Measurements from ENCODE around the gene TRIM32. TPM values are rescaled to one million over a fixed set of nuclear protein-coding genes. Genes with fewer than 3 reads are reported as not detected.
A peak's percentile ranks its signal among the peaks of the same experiment; 100 is the strongest.
"Not testable (repeated sequence)": the region's sequence is repeated elsewhere in the genome, so short reads cannot be mapped to it uniquely, and the experiment has no call there.

TRIM32 gene
- total RNA-seq, 3 donors from 2014 or later = 11.8 to 21.5 (median 20.0) TPM

DNA sequence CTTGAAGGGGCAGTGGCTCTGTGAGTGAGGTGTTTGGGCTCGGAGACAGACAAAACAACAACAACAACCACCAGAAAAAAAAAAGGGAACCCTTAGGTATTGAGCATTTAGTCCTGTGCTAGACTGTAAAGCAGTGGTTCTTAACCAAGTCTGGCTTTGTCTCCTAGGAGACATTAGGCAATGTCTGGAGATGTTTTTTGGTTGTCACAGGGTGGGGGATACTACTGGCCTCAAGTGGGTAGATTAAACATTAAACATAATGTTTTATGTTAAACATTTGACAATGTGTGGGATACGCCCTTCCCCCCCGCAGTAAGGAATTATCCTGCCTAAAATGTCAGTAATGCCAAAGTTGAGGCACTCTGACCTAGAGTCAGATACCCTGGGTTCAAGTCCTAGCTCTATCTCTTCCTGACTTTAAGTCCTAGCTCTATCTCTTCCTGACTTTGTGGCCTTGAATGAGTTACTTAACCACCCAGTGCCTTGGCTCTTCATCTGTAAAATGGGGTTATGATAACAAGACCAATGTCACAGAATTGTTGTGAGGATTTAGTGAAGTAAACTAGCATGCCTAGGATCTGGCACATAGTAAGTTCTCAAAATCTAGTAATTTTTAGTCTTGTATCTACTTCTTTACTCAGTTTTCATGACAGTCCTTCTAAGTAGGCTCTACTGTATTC is 1.8 kb downstream of the TRIM32 start:
- DNase-seq = no peak
- no peaks in the 10 kb centered on the region for H3K36me3 ChIP-seq (ENCODE audit: low read depth)
- intact Hi-C loops (cut with DNase I, micrococcal nuclease) = no loop called here
- H3K9me3 ChIP-seq = no peaks in the 10 kb centered on the region
- TF ChIP-seq, protein P1, sequence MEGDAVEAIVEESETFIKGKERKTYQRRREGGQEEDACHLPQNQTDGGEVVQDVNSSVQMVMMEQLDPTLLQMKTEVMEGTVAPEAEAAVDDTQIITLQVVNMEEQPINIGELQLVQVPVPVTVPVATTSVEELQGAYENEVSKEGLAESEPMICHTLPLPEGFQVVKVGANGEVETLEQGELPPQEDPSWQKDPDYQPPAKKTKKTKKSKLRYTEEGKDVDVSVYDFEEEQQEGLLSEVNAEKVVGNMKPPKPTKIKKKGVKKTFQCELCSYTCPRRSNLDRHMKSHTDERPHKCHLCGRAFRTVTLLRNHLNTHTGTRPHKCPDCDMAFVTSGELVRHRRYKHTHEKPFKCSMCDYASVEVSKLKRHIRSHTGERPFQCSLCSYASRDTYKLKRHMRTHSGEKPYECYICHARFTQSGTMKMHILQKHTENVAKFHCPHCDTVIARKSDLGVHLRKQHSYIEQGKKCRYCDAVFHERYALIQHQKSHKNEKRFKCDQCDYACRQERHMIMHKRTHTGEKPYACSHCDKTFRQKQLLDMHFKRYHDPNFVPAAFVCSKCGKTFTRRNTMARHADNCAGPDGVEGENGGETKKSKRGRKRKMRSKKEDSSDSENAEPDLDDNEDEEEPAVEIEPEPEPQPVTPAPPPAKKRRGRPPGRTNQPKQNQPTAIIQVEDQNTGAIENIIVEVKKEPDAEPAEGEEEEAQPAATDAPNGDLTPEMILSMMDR (IDR thresholded peaks at IDR 0.05) = no peak
- peaks cover 45% of the 10 kb centered on the region for H3K4me1 ChIP-seq (ENCODE audit: low read depth)
- H3K4me3 ChIP-seq = no peak overlapping the region
- no peak for ATAC-seq

DNA sequence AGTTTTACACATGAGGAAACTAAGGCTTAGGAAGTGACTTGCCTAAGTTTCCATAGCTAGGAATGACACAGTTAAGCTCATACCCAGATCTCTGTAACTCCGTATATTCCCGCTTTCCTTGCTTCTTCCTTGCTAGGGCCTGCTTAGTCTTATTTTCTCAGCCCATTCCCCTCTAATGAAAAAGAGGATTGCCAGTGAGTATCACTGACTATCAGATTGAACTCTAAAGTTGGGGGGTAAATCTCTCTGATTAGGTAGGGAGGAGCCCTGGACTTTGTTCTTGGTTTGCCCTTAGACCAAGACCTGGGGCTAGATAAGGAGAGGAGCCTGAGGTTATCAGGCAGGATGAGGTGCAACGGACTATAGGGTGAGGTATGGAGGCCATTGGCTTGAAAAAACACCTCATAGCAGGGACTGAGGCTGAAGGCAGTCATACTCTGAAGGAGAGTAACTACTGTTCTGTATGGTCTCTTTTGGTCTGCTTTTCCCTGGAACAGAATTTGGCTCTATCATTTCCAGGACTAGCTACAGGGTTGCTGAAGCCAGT is 2.5 kb downstream of the TRIM32 start:
- no peak for DNase-seq
- peaks cover 45% of the 10 kb centered on the region for H3K4me1 ChIP-seq (ENCODE audit: low read depth)
- ATAC-seq = no peak
- TF ChIP-seq, protein P1 (IDR thresholded peaks at IDR 0.05) = no peak
- intact Hi-C loops (cut with DNase I, micrococcal nuclease) = no loop called here
- no peaks in the 10 kb centered on the region for H3K9me3 ChIP-seq
- no peak overlapping the region for H3K4me3 ChIP-seq
- H3K36me3 ChIP-seq (ENCODE audit: low read depth) = no peaks in the 10 kb centered on the region

DNA sequence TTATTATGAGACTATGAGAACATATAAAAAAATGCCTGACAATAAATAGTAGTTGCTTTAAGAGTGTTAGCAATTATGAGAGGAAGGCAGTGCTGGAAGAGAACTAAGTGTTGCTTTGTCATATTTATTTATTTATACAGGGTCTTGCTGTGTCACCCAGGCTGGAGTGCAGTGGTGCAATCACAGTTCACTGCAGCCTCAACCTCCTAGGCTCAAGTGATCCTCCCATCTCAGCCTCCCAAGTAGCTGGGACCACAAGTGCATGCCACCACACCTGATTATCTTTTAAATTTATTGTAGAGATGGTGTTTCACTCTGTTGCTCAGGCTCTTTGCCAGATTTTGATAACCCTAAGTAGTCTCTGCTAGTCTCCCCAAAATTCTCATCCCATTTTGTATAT is 3.7 kb downstream of the TRIM32 start:
- H3K4me3 ChIP-seq; ATAC-seq; intact Hi-C loops (cut with DNase I, micrococcal nuclease); DNase-seq; H3K36me3 ChIP-seq (ENCODE audit: low read depth); H3K9me3 ChIP-seq: not testable (repeated sequence)
- H3K4me1 ChIP-seq (ENCODE audit: low read depth) = peaks cover 52% of the 10 kb centered on the region

DNA sequence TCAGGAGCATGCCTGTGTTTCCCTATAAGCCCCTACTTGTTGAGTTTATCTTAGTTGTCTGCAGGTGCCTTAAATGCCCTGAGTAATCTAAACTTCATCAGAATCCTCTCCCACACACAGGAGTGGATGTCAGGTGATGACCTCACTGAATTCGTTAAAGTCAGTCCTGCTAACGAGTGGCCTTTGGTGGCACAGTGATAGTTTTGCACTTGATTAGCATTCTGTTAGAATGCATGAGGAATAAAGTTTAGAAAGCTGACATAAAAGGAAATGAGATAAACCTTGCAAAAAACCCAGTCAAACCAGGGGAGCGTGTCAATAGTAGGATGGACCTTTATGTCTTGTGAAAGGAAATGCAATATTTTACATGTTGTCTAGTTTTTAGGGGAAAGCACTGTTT is 4.5 kb downstream of the TRIM32 start:
- intact Hi-C loops (cut with DNase I, micrococcal nuclease) = no loop called here
- TF ChIP-seq, protein P1 (IDR thresholded peaks at IDR 0.05) = no peak

DNA sequence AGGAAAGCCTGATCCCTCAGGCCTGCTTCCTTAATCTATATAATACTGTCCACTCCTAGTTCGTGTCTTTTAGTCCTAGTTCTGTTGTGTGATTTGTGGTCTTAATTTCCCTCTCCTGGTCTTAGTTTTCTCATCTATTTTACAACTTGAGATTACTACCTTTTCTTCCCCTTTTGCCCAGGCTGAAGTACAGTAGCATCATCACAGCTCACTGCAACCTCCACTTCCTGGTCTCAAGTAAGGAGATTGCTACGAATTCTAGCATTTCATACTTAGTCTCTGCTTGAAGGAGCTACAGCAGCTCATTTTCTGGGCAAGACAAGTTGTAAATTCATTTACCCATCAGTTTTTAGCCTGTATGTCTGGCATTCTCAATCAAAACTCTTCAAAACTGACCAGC is 5.5 kb downstream of the TRIM32 start:
- Histone ChIP-seq H3K4me3 (no peak overlapping the region), H3K4me1 (ENCODE audit: low read depth) (peaks cover 46% of the 10 kb centered on the region), H3K9me3 (no peaks in the 10 kb centered on the region), H3K36me3 (ENCODE audit: low read depth) (no peaks in the 10 kb centered on the region)
- intact Hi-C loops (cut with DNase I, micrococcal nuclease) = no loop called here
- TF ChIP-seq, protein P1 (IDR thresholded peaks at IDR 0.05) = no peak
- DNase-seq (no peak), ATAC-seq (peak; percentile 15)

More for the DNA sequence above, 4.5 kb downstream of the TRIM32 start:
- H3K9me3 ChIP-seq = no peaks in the 10 kb centered on the region
- H3K36me3 ChIP-seq (ENCODE audit: low read depth) = no peaks in the 10 kb centered on the region
- no peak overlapping the region for H3K4me3 ChIP-seq
- peaks cover 46% of the 10 kb centered on the region for H3K4me1 ChIP-seq (ENCODE audit: low read depth)
- DNase-seq (no peak), ATAC-seq (no peak)

DNA sequence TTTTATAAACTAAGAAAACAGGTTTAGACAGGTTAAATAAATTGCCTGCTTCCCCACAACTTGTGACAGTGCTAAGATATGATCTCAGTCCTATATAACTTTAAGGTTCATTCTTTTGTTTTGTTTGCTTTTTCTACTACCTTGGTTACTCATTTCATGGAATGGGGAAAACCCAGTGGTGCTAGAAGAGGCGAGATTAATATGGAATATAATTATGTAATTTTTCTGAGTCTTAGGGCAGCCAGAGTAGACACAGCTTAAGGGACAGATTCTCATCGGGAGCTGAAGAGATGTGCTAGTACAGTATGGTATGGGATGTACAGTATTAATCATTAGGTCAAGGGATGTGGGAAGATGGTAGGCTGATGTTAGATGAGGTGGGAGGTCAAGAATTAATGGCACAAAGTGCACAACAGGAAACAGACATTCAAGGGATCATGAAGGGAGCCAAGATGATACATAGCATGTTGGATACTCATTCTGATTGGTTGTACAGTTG is 6.2 kb downstream of the TRIM32 start:
- intact Hi-C loops (cut with DNase I, micrococcal nuclease) = no loop called here
- Histone ChIP-seq H3K36me3 (ENCODE audit: low read depth) (no peaks in the 10 kb centered on the region), H3K4me3 (no peak overlapping the region), H3K9me3 (no peaks in the 10 kb centered on the region), H3K4me1 (ENCODE audit: low read depth) (peaks cover 45% of the 10 kb centered on the region)
- TF ChIP-seq, protein P1 (IDR thresholded peaks at IDR 0.05) = no peak
- DNase-seq (no peak), ATAC-seq (peak; percentile 67)
